Stimulated activated CD4-positive, alpha-beta T cell treated with anti-CD3 and anti-CD28 coated beads, Interleukin-12 subunit alpha, Interleukin-12 subunit beta, amount 100 ng/mL, for 24 hours (primary cell): Measurements from ENCODE around the gene SMCO2.

Source experiments
- DNase-seq, 2 experiments: peaks; one replicate each; pipeline ENCODE4 v3.0.0-alpha.2; 2020; ENCODE audit warnings: low read depth in 2 of 2

SMCO2 gene

GRCh38 chr12:27499377-27499776 is 52.8 kb downstream of the SMCO2 start:
- no peak for DNase-seq

DNA sequence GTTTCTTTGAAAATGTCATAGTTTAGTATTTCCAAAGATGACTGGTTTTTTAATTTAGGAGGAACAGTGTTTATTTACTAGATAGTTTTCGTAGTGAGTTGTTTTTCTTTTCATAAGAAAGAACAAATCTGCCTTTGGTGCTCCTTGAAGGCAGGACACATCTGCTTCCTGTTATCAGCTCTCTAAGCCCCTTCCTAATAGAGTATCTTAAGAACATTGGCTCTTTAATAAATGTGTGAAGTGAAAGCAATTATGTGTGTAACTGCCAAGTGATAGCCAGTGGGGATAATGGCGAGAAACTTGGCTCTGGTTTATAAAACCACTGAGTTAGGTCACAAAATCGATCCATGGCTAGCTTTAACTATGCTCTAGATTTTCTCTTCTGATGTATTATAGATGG is 54.0 kb downstream of the SMCO2 start:
- DNase-seq: no peak

- DNase-seq: peak in 1 of 2 experiments; percentile 3
These were observed 55.5 kb downstream of the SMCO2 start for GRCh38 chr12:27502021-27502435.

- DNase-seq: no peak
These were observed 58.0 kb downstream of the SMCO2 start for GRCh38 chr12:27504507-27504906.

GRCh38 chr12:27505109-27505508 is 58.6 kb downstream of the SMCO2 start:
- DNase-seq: no peak

- no peak for DNase-seq
These were observed 59.2 kb downstream of the SMCO2 start for GRCh38 chr12:27505761-27506160.

- DNase-seq: no peak
These were observed 60.2 kb downstream of the SMCO2 start for GRCh38 chr12:27506645-27507189.

DNA sequence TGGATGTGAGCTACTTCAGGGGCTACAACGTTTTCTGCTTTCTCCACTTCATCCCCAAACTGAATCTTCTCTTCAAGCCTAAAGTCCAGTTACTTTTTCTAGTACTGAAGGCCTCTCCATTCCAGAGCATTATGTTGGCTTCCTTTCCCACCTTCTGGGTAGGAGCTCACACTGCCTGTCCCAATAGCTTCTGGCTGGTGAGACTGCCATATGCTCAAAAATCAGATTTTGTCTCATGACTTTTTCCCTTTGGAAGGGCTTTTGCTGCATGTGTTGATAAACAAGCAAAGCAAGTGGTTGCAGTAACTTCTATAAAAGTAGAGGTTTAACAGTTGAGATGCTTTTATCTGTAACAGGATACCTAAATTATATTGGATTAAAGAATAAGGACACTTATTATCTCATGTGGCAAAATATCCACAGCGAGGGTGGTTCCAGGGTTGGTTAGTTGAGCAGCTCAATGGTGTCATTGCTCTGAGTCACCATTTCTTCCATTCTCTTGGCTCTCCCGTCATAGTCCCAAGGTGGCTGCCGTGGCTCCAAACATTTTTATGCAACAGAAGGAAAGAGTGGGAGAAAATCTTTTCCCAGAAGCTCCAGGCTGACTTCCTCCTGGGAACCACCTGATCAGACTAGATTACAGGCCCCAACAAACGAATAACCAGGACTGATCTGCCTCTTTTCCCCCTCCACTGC is 62.3 kb downstream of the SMCO2 start:
- no peak for DNase-seq

GRCh38 chr12:27511031-27511722 is 64.6 kb downstream of the SMCO2 start:
- no peak for DNase-seq

DNA sequence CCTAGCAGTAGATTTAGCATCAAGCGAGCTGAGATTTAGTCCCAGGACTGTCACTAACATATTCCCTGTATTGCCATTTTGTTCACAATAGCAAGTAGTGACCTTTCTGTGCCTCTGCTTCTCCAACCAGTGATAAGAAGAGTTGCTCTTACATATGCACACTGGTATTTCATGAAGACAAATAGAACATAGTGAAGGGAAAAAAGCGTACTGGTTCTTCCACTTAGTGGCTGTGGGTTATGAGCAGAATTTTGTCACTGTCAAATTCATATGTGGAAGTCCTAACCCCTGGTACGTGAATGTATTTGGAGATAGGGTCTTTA is 65.1 kb downstream of the SMCO2 start:
- DNase-seq: no peak

- no peak for DNase-seq
These were observed 66.8 kb downstream of the SMCO2 start for GRCh38 chr12:27513155-27513824.

DNA sequence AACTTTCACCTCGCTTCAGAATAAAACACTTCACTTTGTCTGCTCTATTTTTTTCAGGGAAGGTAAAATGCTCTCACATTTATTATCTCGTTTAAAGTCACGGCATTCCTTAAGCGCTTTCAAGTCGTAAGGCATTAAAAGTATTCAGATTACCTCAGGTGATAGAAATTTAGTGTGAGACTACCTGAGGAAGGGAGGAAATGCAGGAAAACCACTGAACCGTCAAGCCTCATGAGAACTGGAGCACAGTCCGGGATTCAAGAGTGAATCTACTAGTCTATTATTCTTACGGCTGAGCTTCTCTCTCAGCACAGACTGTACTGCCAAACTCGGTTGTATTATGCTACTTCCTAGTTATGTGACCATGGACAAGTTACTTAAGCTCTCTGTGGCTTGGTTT is 69.1 kb downstream of the SMCO2 start:
- no peak for DNase-seq

GRCh38 chr12:27516625-27517024 is 70.1 kb downstream of the SMCO2 start:
- DNase-seq: no peak

DNA sequence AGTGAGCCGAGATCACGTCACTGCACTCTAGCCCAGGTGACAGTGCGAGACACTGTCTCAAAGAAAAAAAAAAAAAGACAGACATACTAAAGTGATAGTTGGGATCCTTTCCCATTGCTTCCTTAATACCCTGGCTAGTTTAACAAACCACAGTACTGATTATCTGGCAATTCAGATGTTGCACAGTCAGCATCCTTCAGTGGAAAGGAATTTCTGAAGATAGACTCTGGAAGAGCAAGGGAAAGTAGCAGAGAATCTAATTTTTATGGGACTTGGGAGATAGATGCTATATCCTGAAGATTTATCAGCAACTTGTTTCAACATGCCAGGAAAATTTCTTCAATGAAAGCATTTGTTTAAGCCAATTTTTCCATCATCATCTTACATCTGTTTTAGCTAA is 71.0 kb downstream of the SMCO2 start:
- no peak for DNase-seq

DNA sequence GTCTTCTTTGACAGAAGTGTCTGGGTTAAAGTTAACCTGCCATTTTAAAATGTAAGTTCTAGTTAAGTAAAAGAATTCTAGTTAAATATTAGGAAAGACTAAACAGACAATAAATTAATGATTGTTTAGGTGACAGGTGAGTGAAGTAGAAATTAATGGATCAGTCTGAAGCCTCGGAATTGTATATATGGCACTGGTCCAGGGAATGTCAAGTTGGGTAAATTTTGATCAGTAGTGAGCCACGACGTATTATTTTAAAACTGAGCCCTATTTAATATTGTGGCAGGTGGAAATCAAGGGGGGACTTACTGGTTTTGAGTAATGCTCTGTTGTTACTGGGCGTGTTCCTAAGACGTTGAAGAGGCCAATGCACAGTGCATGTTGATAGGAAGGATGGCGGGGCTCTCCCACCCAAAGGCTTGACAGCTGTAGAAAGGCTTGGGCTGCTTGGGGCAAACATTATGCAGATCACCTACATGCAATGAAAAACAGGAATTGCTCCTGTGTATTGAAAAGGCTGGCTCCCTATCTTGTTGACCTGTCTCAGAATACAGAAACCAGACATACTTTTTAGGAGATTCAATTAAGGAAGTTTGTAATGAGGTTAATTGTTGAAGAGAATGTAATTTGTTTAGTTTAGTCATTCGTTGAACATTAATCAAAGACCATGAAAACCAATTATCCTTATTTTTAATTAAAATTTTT is 71.6 kb downstream of the SMCO2 start:
- DNase-seq: no peak

- no peak for DNase-seq
These were observed 74.5 kb downstream of the SMCO2 start for GRCh38 chr12:27521066-27521465.

GRCh38 chr12:27521981-27522380 is 75.4 kb downstream of the SMCO2 start:
- DNase-seq: no peak

- no peak for DNase-seq
These were observed 76.7 kb downstream of the SMCO2 start for GRCh38 chr12:27523305-27523641.

DNA sequence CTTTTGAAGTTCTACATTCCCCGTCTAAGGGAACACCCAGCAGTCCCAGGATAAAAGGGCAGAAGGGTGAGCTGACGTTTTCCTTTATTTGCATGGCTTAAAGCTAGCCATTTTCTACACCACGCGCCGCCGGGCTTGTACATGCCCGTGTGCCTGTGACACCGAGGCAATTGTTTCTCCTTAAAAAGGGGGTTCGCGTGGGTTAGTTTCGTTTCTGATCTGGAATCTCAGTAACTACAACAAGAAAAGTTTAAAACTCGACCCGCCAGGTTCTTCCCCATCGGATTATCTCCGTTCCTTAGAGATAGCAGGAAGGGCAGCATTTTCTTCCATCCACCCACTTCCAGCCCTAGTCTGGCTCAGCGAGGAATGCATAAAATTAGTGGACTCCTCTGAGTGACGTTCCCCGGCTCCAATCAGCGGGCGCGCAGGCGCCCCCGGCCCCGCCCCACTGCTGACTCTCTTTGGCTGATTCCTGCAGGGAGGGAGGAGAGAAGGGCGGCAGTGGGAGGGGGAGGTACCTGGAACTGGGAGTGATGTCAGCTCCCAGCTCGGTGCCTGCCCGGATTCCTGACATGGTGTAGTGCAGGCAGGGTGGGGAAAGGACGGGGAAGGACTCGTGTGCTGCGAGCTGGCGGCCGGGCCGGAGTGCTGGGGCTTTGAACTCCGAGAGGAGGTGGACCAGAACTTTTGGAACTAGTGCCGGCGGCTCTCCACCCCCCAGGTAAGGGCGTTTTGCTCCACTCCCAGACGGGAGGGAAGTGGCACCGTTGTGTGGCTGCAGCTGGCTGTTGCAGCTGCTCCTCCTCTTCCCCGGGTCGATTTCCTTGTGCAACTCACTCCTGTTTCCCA is 77.3 kb downstream of the SMCO2 start, which contains the start of gene PPFIBP1:
Gene PPFIBP1 (plus strand): TSS at position 565 of the 852 bp plus-strand sequence. CDS start 109,191 bp downstream, outside the sequence.
- peak; percentile 99 to 100 for DNase-seq

- DNase-seq: no peak
These were observed 77.9 kb downstream of the SMCO2 start for GRCh38 chr12:27524494-27524835.
